Measurements from ENCODE around the gene KCNK5.

KCNK5 gene

GRCh38 chr6:39170860-39171259 is 58.4 kb downstream of the KCNK5 start:
- no peak for DNase-seq

- no peak for DNase-seq
Observed at GRCh38 chr6:39170389-39170788, 58.9 kb downstream of the KCNK5 start.

DNA sequence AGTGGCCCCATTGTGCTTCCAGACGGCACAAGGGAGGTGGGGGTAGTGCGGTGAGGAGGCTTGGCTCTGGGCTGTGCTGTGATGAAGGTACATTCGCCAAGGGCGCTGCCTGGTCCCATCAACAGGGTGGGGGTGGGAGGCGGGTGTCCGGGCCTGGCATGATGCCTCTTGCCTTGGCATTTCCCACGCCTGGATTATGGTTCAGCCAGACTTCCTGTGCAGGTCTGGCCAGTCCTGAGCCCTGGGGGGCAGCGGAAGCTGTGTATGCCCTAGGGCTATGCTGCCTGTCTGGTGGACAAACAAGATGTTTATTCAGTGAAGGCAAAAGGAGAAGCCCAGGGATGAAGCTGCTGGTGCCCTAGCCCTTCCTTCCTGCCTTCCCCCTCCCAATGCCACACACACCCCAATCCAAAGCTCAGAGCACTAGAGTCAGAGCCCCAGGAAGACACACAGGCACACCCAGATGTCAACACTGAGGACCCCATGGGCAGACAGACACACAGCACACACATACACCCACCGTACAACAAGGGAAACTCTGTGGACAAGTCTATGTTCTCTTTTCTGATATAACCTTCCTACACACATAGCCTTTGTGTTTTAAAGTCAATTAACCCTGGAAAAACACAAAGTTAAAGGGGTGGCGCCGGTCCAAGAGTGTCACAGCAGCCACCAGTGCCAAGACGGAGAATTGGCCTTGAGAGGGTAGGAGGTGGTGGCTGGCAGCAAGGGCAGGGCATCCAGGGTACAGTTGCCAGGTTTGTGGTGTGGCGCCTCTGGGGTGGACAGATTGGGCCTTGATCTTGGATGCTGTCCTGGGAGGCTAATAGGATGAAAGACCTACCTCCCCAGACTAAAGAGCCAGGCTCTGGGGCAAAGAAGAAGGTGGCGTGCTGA is 59.6 kb downstream of the KCNK5 start:
- DNase-seq, result no peak

DNA sequence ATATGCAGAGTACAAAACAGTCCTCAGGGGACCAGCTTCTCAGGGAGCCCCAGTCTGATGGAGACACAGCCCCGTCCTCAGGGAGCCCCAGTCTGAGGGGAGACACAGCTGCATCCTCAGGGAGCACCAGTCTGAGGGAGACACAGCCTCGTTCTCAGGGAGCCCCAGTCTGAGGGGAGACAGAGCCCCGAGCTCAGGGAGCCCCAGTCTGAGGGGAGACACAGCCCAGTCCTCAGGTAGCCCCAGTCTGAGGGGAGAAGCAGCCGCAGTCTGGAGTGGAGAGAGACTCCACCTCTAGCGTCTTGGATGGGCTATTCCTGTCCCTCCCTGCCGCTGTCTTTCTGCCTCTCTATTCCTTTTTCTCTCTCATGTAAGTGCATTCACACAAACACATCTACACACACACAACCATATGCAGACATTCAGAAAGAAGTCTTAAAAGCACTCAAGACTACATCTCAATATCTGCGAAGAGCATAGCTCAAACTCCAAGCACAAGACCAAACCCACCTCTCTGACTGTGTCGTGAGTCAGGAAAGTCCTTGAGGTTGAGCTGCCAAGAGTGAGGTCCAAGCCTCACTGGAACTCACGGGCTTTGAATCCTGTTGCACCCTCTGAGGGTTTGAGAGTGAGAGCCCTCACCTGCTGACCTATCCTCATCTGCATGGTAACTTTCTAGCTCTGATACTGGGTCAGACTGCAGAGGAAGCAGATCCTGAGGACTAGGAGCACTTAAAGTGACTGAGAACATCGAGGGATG is 61.2 kb downstream of the KCNK5 start:
- no peak for DNase-seq

GRCh38 chr6:39167321-39167720 is 62.0 kb downstream of the KCNK5 start:
- DNase-seq, result no peak

DNA sequence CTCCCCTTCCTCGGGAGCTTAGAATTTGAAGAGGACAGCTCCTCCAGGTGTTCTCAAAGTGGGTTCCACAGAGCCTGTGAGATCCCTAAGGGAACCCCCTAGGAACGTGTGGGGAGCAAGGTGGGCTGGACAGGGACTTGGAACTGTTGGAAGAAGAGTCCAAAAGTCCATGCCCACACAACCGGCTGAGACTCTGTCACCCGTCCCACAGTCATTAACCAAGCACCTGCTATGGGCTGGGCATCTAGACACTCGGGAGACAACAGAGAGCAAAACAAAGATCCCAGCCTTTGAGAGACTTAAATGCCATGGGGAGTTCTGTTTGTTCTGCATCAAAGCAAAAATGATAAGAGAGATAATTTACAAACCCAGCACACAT is 62.4 kb downstream of the KCNK5 start:
- DNase-seq, result no peak

- DNase-seq, result peak; percentile 25
Observed at GRCh38 chr6:39166189-39166911, 62.9 kb downstream of the KCNK5 start.

DNA sequence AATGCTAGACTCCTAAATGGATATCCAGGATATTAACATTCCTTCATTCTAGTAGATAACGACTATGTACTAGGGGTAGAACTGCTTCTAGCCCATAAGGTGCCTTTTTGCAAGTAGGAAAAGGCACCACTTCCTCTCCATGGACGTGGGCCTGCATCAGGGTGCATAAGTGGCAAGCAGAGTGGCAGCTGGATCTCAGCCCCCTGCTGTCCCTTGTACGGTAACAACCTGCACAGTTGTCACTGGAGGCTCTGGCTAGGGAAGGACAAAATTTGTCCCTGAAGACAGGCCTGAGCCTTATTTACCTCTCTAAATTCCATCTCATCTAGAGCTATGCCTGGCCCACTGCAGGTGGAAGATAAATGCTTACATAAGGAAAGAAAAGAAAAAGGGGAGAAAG is 71.8 kb downstream of the KCNK5 start:
- no peak for DNase-seq

DNA sequence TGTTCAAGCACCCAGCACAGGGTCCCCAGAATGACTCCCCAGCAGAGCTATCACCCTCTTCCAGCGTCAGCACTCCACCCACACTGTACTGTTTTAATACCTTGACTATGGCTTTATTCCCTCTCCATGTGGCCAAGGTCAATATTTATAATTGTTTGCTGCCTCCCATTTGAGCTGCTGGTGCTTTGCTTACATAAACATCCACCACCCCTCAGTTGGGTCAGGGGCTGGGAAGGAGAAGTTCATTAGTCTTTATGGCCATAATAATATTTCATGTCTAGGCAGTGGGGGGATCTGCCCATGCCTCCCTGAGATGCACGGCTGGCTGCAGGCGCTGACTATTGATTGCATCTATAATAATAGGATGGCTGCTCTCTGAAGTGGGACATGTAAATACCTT is 72.5 kb downstream of the KCNK5 start:
- no peak for DNase-seq

DNA sequence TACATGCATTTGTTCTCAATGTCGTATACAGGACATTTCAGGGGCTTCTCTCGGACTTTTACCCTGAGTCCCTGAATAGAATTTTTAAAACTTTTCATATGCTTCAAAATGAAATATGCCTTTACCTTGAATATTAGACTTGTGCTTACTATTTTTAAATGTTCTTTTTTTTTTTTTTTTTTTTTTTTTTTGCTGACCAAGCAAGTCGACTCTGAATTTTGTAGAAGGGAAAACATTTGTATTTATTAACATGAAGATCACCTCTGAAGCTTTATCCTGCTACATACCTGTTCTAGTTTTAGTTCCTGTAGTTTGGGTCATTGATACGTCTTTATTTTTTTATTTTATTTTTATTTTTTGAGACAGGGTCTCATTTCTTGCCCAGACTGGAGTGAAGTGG is 74.6 kb downstream of the KCNK5 start:
- DNase-seq, result no peak

DNA sequence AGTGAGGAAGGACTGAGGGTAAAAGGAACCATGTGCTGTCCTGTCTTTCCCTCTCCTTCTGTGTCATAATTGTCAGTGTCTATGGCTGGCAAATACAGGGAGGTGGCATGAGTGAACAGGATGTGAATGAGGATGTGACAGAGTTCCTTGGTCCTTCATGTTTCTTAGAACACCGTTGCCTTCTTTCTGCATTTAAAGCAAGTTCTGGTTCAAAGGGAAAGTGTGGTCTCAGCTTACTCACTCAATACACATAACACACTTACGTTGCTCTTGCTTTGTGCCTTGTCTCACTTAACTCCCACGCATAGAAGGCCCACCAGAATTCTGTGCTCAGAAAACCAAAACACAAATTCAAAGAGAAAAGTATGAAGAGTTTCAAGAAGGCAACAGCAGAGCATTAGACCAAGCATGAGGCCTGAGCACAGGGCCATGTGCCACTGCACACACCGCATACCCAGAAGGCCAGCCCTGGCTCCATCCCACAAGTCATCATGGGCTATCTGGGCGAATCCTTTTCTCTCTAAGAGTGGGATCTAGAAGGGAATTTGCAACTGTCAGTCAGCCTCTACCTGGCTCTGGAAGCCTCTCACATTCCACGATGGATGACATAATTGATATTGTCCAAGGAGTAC is 75.4 kb downstream of the KCNK5 start:
- no peak for DNase-seq

GRCh38 chr6:39152262-39152661 is 77.0 kb downstream of the KCNK5 start:
- no peak for DNase-seq

DNA sequence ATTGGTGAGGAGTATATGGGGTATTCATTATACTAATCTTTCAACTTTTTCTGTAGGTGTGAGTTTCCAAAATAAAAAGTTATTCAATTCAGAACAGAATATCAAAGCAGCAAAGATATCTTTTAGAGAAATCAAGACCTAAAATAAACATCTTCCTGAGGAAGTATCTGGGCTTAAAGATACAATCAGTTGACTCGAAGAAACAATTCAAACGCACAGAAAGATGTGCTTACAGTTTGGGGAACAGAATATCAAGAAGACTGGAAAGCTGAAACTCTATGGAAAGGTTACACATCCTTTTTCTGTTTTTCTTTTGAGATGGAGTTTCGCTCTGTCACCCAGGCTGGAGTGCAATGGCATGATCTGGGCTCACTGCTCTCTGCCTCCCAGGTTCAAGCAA is 78.1 kb downstream of the KCNK5 start:
- DNase-seq, result no peak

- DNase-seq, result no peak
Observed at GRCh38 chr6:39144481-39145173, 84.6 kb downstream of the KCNK5 start.

DNA sequence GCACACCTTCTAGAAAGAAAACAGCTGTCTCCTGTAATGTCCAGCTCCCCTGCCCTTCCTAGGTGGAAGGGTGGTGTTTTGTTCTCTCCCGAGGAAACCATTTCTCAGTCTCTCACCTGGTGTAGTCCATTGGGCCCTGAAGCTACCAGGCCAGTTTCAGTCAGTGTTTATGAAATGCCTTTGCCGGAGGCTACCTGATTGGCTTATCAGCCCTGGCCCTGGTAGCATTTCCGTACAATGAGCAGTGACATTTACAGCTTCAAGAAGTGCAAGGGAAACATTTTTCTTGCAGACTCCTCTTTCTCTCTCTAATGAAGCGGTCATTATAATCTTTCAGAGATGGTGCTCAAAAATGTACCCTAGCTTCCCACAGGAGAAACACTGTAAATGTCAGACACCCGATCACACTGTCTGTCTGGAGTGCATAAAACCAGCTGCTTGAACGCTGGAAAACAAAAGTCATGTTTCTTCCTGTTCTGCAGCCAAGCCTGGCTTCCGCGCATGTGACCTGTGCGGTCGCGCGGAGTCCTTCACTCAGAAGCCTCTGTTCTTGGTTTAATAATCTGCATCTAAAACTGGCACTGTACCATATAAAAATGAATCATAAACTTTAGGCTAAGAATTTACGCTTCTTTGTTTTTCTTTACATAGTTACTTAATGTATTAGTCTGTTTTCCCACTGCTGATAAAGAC is 85.9 kb downstream of the KCNK5 start:
- DNase-seq, result no peak

DNA sequence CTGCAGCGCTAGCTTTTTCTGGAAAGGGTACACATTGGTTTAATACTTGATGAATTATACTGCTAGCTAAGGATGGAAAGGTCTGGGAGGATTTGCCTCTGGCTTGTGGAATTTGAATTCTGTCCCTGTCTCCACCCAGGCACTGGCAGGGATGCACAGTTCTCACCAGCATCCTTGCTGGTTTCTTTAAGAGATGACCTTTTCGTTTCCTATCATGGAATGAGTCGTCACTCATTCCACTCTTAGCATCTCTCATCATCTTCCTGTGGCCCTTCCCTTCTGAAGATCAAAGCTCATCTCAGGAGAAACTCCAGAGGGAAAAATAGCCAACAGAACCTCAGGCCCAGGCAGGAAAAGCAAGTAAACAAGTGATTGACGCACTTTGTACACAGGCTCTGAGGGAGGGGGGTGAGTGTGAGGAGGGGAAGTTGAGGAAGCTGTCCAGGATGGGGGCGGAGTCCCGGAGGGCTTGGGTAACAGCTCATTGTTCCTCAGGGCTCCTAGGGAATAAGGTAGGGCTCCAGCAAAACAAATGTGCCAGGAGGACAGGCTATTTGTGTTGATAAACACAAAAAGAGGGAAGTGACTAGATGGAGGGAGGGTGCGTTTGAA is 88.6 kb downstream of the KCNK5 start:
- no peak for DNase-seq
